GM12891 (cell line): ENCODE results near the gene CUL7.

Source experiments
- POLR2A ChIP-seq: IDR thresholded peaks from 2 replicates; pipeline ENCODE4 v1.6.1; 2011; ENCODE audit warnings: low read depth, low read length, control low read depth
- POLR2AphosphoS5 ChIP-seq: IDR thresholded peaks from 2 replicates; pipeline ENCODE4 v1.6.1; 2011; ENCODE audit warnings: low read depth, low read length, control low read depth
- TAF1 ChIP-seq: IDR thresholded peaks from 2 replicates; pipeline ENCODE4 v1.6.1; 2011; ENCODE audit warnings: low read depth, low read length, control low read depth

GRCh38 chr6:43040542-43041257 is 13.0 kb downstream of the CUL7 start:
- no peak for TF ChIP-seq POLR2AphosphoS5
- TF ChIP-seq POLR2A: no peak
- TF ChIP-seq TAF1: no peak
